NB4 (cell line): ENCODE results near the gene AHCTF1.

Experiments
- DNase-seq: peaks from one replicate; pipeline ENCODE4 v3.0.0; 2010; ENCODE audit warnings: low read depth
- H3K4me3 ChIP-seq: one replicate; pipeline ENCODE4 v1.5.1; 2011; ENCODE audit warnings: mild to moderate bottlenecking, low read depth, low read length, moderate library complexity
- CTCF ChIP-seq: IDR thresholded peaks from one replicate; pipeline ENCODE4 v1.5.1; 2012; ENCODE audit warnings: low read depth, low read length
- MAX ChIP-seq: IDR thresholded peaks from 2 replicates; pipeline ENCODE4 v1.6.1; 2011; ENCODE audit warnings: low read depth, low read length
- MYC ChIP-seq: IDR thresholded peaks from 2 replicates; pipeline ENCODE4 v1.6.1; 2011; ENCODE audit warnings: low read depth, low read length
- POLR2A ChIP-seq: IDR thresholded peaks from 2 replicates; pipeline ENCODE4 v1.6.1; 2011; ENCODE audit warnings: mild to moderate bottlenecking; ENCODE audit not compliant: insufficient read length; ENCODE audit errors: extremely low read depth

AHCTF1 gene

GRCh38 chr1:246795906-246796694 is 135.6 kb downstream of the AHCTF1 start:
- no peak for TF ChIP-seq MYC
- no peak for TF ChIP-seq CTCF
- TF ChIP-seq MAX: no peak
- TF ChIP-seq POLR2A: no peak
- no peak overlapping the region for H3K4me3 ChIP-seq
- no peak for DNase-seq

- peak; percentile 71 for DNase-seq
- no peak overlapping the region for H3K4me3 ChIP-seq
- TF ChIP-seq MYC (no peak), CTCF (no peak), POLR2A (no peak), MAX (no peak)
These were observed 136.7 kb downstream of the AHCTF1 start for GRCh38 chr1:246794828-246795671.

- no peak for DNase-seq
- no peak overlapping the region for H3K4me3 ChIP-seq
- TF ChIP-seq MAX (no peak), POLR2A (no peak), MYC (no peak), CTCF (no peak)
These were observed 137.5 kb downstream of the AHCTF1 start for GRCh38 chr1:246794048-246794827.

- no peak for DNase-seq
- H3K4me3 ChIP-seq: no peak overlapping the region
- TF ChIP-seq CTCF (no peak), MYC (no peak), POLR2A (no peak)
These were observed 138.3 kb downstream of the AHCTF1 start for GRCh38 chr1:246793356-246793896.

- DNase-seq: no peak
- no peak for TF ChIP-seq POLR2A
- TF ChIP-seq MAX: no peak
- TF ChIP-seq CTCF: no peak
- no peak for TF ChIP-seq MYC
These were observed 139.1 kb downstream of the AHCTF1 start for GRCh38 chr1:246792603-246793002.

More at GRCh38 chr1:246792603-246793002, 139.1 kb downstream of the AHCTF1 start:
- no peak overlapping the region for H3K4me3 ChIP-seq
